HepG2 (cell line): Measurements from ENCODE around the gene SSBP4. TPM values are rescaled to one million over a fixed set of nuclear protein-coding genes. Genes with fewer than 3 reads are reported as not detected.

Experiments used
- ATAD3A ChIP-seq: sonication (generic); formaldehyde crosslinking; IDR thresholded peaks from 2 replicates; pipeline ENCODE4 v1.4.0; 2020; ENCODE audit warnings: missing genetic modification reagents
- BCLAF1 ChIP-seq: fragments of 450-650 bp; IDR thresholded peaks from 2 replicates; pipeline ENCODE4 v1.6.1; 2017; ENCODE audit warnings: mild to moderate bottlenecking
- BRCA1 ChIP-seq: sonication (generic); formaldehyde crosslinking; IDR thresholded peaks from 2 replicates; pipeline ENCODE4 v1.4.0; 2020; ENCODE audit warnings: missing genetic modification reagents
- CBX2 ChIP-seq, 2 experiments: fragments of 200-600 bp in 1 of 2; sonication (generic); formaldehyde crosslinking in 1 of 2; IDR thresholded peaks; 2 replicates each; pipeline versions ENCODE4 v1.7.0 to v1.8.1; 2018 to 2022; ENCODE audit warnings: low read depth in 2 of 2, low read length in 1 of 2, mild to moderate bottlenecking in 1 of 2, missing genetic modification reagents in 1 of 2
- DNMT3B ChIP-seq: conservative IDR thresholded peaks from 2 replicates; pipeline ENCODE4 v1.6.1; 2016; ENCODE audit warnings: missing biosample characterization, control low read depth
- MEIS1 ChIP-seq: sonication (generic); formaldehyde crosslinking; IDR thresholded peaks from 2 replicates; pipeline ENCODE4 v1.9.0; 2021; ENCODE audit warnings: mild to moderate bottlenecking, missing genetic modification reagents, moderate library complexity, borderline replicate concordance
- NCOA1 ChIP-seq: sonication (generic); formaldehyde crosslinking; IDR thresholded peaks from 2 replicates; pipeline ENCODE4 v1.9.0; 2021; ENCODE audit warnings: missing genetic modification reagents
- NONO ChIP-seq, 2 experiments: fragments of 450-650 bp in 1 of 2; sonication (generic) in 1 of 2; formaldehyde crosslinking in 1 of 2; IDR thresholded peaks in 1 of 2; conservative IDR thresholded peaks in 1 of 2; 2 replicates each; pipeline versions ENCODE4 v1.6.1 to v1.8.0; 2017 to 2022; ENCODE audit warnings: mild to moderate bottlenecking in 1 of 2, missing genetic modification reagents in 1 of 2, moderate library complexity in 1 of 2
- POGZ ChIP-seq: sonication (generic); formaldehyde crosslinking; IDR thresholded peaks from 2 replicates; pipeline ENCODE4 v1.4.0; 2020; ENCODE audit warnings: mild to moderate bottlenecking, missing genetic modification reagents
- SALL1 ChIP-seq: sonication (generic); formaldehyde crosslinking; IDR thresholded peaks from 2 replicates; pipeline ENCODE4 v1.8.0; 2022; ENCODE audit warnings: mild to moderate bottlenecking, missing genetic modification reagents
- TEF ChIP-seq: sonication (generic); formaldehyde crosslinking; IDR thresholded peaks from 2 replicates; pipeline ENCODE4 v1.5.0; 2020; ENCODE audit warnings: missing genetic modification reagents
- ZBTB3 ChIP-seq: sonication (generic); formaldehyde crosslinking; IDR thresholded peaks from 2 replicates; pipeline ENCODE4 v1.4.0; 2020; ENCODE audit warnings: low read depth, mild to moderate bottlenecking, moderate library complexity, missing genetic modification reagents, borderline replicate concordance
- ZNF33B ChIP-seq: sonication (generic); formaldehyde crosslinking; IDR thresholded peaks from 2 replicates; pipeline ENCODE4 v1.5.1; 2020; ENCODE audit warnings: mild to moderate bottlenecking, missing genetic modification reagents
- ZNF44 ChIP-seq: sonication (generic); formaldehyde crosslinking; IDR thresholded peaks from 2 replicates; pipeline ENCODE4 v1.5.1; 2020; ENCODE audit warnings: mild to moderate bottlenecking, missing genetic modification reagents
- ZNF446 ChIP-seq: sonication (generic); formaldehyde crosslinking; IDR thresholded peaks from 2 replicates; pipeline ENCODE4 v1.5.0; 2020; ENCODE audit warnings: mild to moderate bottlenecking, missing genetic modification reagents
- ZNF484 ChIP-seq: sonication (generic); formaldehyde crosslinking; IDR thresholded peaks from 2 replicates; pipeline ENCODE4 v1.5.1; 2020; ENCODE audit warnings: mild to moderate bottlenecking, low read depth, missing genetic modification reagents, borderline replicate concordance
- ZNF557 ChIP-seq: sonication (generic); formaldehyde crosslinking; IDR thresholded peaks from 2 replicates; pipeline ENCODE4 v1.4.0; 2020; ENCODE audit warnings: missing genetic modification reagents
- ZNF572 ChIP-seq: sonication (generic); formaldehyde crosslinking; IDR thresholded peaks from 2 replicates; pipeline ENCODE4 v1.5.1; 2020; ENCODE audit warnings: mild to moderate bottlenecking, missing genetic modification reagents
- ZNF598 ChIP-seq: sonication (generic); formaldehyde crosslinking; IDR thresholded peaks from 2 replicates; pipeline ENCODE4 v1.5.1; 2020; ENCODE audit warnings: mild to moderate bottlenecking, missing genetic modification reagents, borderline replicate concordance
- ZNF772 ChIP-seq: sonication (generic); formaldehyde crosslinking; IDR thresholded peaks from 2 replicates; pipeline ENCODE4 v1.5.0; 2020; ENCODE audit warnings: mild to moderate bottlenecking, missing genetic modification reagents
- ZNF790 ChIP-seq: sonication (generic); formaldehyde crosslinking; IDR thresholded peaks from 2 replicates; pipeline ENCODE4 v1.8.0; 2022; ENCODE audit warnings: missing genetic modification reagents, mild to moderate bottlenecking, borderline replicate concordance
- polyA plus RNA-seq, 8 experiments: library from polyadenylated mRNA; depleted of rRNA in 3 of 8; stranded (reverse) in 7 of 8; unstranded in 1 of 8; fragments of >200 nt; fragmentation: Illumina TruSeq in 4 of 8; extraction: Trizol in 4 of 8; gene quantifications; 2 replicates each; pipeline versions ENCODE4 v1.2.1 to v1.2.3, GENCODE V29; 2011 to 2016; ENCODE audit warnings: low read depth in 4 of 8, missing spikeins in 1 of 8, mixed read lengths in 1 of 8; ENCODE audit not compliant: insufficient read depth in 1 of 8
- total RNA-seq, 5 experiments: library from RNA; depleted of rRNA; stranded (reverse); fragments of >200 nt; fragmentation: Illumina TruSeq; extraction: Trizol; gene quantifications; 2 replicates each; pipeline ENCODE4 v1.2.3, GENCODE V29; 2016; ENCODE audit warnings: low read depth in 1 of 5
- TF ChIP-seq, protein P1 (sequence below): sonication (generic); formaldehyde crosslinking; IDR thresholded peaks from 2 replicates; pipeline ENCODE4 v1.5.0; 2020; ENCODE audit warnings: mild to moderate bottlenecking, missing genetic modification reagents, borderline replicate concordance

SSBP4 gene
- total and polyA plus RNA-seq, 2 of the 13 experiments (the other 11 are each of a cell fraction or from before 2014, with no cell fraction given), result 20.8 to 39.5 TPM

- TF ChIP-seq, protein P1, sequence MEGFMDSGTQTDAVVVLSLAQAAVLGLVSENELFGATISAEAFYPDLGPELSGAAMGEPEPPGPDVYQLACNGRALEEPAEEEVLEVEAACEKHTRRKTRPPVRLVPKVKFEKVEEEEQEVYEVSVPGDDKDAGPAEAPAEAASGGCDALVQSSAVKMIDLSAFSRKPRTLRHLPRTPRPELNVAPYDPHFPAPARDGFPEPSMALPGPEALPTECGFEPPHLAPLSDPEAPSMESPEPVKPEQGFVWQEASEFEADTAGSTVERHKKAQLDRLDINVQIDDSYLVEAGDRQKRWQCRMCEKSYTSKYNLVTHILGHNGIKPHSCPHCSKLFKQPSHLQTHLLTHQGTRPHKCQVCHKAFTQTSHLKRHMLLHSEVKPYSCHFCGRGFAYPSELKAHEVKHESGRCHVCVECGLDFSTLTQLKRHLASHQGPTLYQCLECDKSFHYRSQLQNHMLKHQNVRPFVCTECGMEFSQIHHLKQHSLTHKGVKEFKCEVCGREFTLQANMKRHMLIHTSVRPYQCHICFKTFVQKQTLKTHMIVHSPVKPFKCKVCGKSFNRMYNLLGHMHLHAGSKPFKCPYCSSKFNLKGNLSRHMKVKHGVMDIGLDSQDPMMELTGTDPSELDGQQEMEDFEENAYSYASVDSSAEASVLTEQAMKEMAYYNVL (CRISPR knock-in tag), result peak; percentile 54
- TF ChIP-seq SALL1 (CRISPR knock-in tag) (peak; percentile 87), ZNF33B (no peak), ZNF598 (CRISPR knock-in tag) (no peak), NONO (IDR thresholded peaks at IDR 0.05) (no peak), NONO (CRISPR knock-in tag; conservative IDR thresholded peaks at IDR 0.05) (no peak; the same call in 1 of the 2 replicates), NCOA1 (CRISPR knock-in tag) (no peak), POGZ (peak; percentile 65), DNMT3B (CRISPR knock-in tag) (no peak; the same call in 1 of the 2 replicates), ZNF790 (peak; percentile 24; the same call in 1 of the 2 replicates), BCLAF1 (no peak), ZNF572 (no peak), BRCA1 (no peak; the same call in 1 of the 2 replicates), ZNF484 (CRISPR knock-in tag) (no peak), TEF (CRISPR knock-in tag) (no peak), ZNF557 (CRISPR knock-in tag) (no peak), ZNF772 (CRISPR knock-in tag) (no peak; the same call in 1 of the 2 replicates), ZNF44 (CRISPR knock-in tag) (no peak), ATAD3A (no peak), MEIS1 (CRISPR knock-in tag) (0 out of 2 replicates have a peak, but pooled peaks have one; percentile 64), CBX2 (IDR thresholded peaks at IDR 0.05; ENCODE audit: low read depth, low read length) (no peak), CBX2 (CRISPR knock-in tag; IDR thresholded peaks at IDR 0.05; ENCODE audit: low read depth) (no peak), ZNF446 (no peak), ZBTB3 (no peak)
Observed at GRCh38 chr19:18373892-18374629, 45.1 kb upstream of the SSBP4 start (continued).
